Activated naive CD4-positive, alpha-beta T cell treated with anti-CD3 and anti-CD28 coated beads, Interleukin-2, amount 10 ng/mL, durations not matched to agents 7 days and 5 days (primary cell): ENCODE measurements around the gene PSMD13.
"Not testable (repeated sequence)": the region's sequence is repeated elsewhere in the genome, so short reads cannot be mapped to it uniquely, and the experiment has no call there.

Source experiments
- CTCF ChIA-PET: fragments of 350-600 bp; sonication (Branson Sonifier 250); formaldehyde crosslinking; loops from one replicate; lab custom pipeline; 2021; ENCODE audit warnings: antibody characterized with exemption; lab: Charles Lee
- DNase-seq: peaks from one replicate; pipeline ENCODE4 v3.0.0-alpha.2; 2020
- H3K27ac Mint-ChIP-seq: one replicate; pipeline ENCODE4 v1.8.0; 2021; ENCODE audit warnings: mild to moderate bottlenecking, moderate library complexity, mixed read lengths
- H3K27me3 Mint-ChIP-seq: one replicate; pipeline ENCODE4 v1.8.0; 2021; ENCODE audit warnings: mild to moderate bottlenecking, mixed read lengths
- H3K36me3 Mint-ChIP-seq: one replicate; pipeline ENCODE4 v1.8.0; 2021; ENCODE audit warnings: mixed read lengths
- H3K4me1 Mint-ChIP-seq: one replicate; pipeline ENCODE4 v1.8.0; 2021; ENCODE audit warnings: mixed read lengths
- H3K4me3 Mint-ChIP-seq: one replicate; pipeline ENCODE4 v1.8.0; 2021; ENCODE audit warnings: mild to moderate bottlenecking, moderate library complexity, mixed read lengths
- H3K9me3 Mint-ChIP-seq: one replicate; pipeline ENCODE4 v1.8.0; 2021; ENCODE audit warnings: mixed read lengths

The PSMD13 gene

DNA sequence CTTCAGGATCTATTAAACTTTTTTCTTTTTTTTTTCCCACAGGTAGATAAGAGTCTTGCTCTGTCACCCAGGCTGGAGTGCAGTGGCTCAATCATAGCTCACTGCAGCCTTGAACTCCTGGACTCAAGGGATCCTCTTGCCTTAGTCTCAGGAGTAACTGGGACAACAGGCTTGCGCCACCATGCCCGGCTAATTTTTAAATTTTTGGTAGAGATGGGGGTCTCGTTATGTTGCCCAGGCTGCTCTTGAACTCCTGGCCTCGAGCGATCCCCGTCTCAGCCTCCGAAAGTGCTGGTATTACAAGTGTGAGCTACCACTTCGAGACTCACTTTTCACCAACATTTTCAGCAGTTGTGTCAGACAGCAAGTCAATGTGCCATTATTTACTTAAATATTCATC is 1.6 kb upstream of the PSMD13 start:
- no peak for DNase-seq
- no peak overlapping the region for H3K27ac Mint-ChIP-seq
- peaks cover 32% of the 10 kb centered on the region for H3K4me1 Mint-ChIP-seq
- no peaks in the 10 kb centered on the region for H3K9me3 Mint-ChIP-seq
- H3K4me3 Mint-ChIP-seq, result peak overlapping the region; percentile 94
- CTCF ChIA-PET, result interaction anchor here (1.1 to 1.4 kb wide), 2 partner anchors 15 to 28 kb away, joined by 3 read pairs; partner anchors contain the start of genes BET1L and RIC8A
- H3K27me3 Mint-ChIP-seq, result no peaks in the 10 kb centered on the region
- H3K36me3 Mint-ChIP-seq, result peaks cover 8% of the 10 kb centered on the region

DNA sequence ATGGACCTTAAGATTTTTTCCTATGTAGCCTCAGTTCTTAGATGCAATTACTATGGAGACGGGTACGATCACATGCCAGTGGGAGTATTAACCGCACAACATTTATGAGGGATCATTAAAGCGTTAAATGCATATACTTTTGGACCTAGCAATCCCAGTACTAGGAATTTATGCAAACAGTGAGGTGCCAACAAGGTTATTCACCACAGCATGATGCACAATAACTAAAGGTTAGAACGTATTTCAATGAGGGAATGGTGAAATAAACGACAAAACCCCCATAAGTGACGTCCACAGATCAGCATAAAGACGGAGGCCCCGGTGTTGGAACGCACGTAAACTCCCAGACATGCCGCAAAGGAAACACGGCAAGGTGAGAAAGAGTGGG is 1.2 kb upstream of the PSMD13 start:
- CTCF ChIA-PET, result interaction anchor here (1.1 kb wide), 1 partner anchor 15 kb away, joined by 3 read pairs; no protein-coding TSS in a partner anchor
- DNase-seq, result no peak
- H3K36me3 Mint-ChIP-seq, result peaks cover 10% of the 10 kb centered on the region
- H3K9me3 Mint-ChIP-seq, result no peaks in the 10 kb centered on the region
- peak overlapping the region; percentile 94 for H3K4me3 Mint-ChIP-seq
- no peaks in the 10 kb centered on the region for H3K27me3 Mint-ChIP-seq
- peak overlapping the region; percentile 90 for H3K27ac Mint-ChIP-seq
- H3K4me1 Mint-ChIP-seq, result peaks cover 35% of the 10 kb centered on the region

DNA sequence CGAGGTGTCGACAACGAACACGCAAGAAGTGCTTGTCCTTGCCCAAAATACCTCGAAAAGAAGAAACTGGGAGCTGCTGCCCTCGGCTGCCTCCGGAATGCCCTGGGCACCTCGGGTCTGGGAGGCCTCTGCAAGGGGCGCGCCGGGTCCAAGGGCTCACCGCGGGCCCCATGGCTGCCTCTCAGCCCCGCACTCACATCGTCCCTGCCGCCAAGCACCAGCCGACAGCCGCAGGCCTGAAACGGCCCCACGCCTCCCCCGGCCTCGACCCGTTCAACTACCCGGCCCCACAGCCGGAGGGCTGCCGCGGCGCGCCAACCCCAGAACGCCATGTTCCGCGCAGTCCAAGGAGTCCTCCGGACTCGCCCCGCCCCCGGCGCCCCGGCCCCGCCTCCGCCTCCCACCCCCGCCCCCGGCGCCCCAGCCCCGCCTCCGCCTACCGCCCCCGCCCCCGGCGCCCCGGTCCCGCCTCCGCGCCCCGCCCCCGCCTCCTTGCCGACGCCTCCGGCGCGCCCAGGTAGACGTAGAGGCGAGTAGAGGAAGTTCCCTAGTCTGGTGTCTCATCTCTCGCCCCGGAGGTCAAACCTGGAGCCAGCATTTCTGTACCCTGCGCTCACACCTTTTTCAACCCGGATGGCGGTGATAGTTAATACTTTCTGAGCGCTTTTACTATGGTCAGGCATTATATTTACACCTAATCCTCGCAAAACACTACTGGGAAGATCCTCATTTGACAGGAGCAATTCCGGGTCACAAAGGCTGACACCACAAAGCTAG is 591 bp upstream of the PSMD13 start, which contains the start of gene SIRT3:
TSS of gene SIRT3 (minus strand) at position 346 of the 777 bp plus-strand sequence. CDS start at position 332, 14 bp downstream.
- no peaks in the 10 kb centered on the region for H3K9me3 Mint-ChIP-seq
- no peaks in the 10 kb centered on the region for H3K27me3 Mint-ChIP-seq
- H3K27ac Mint-ChIP-seq, result peak within 1 kb of the TSS; percentile 98
- peaks cover 12% of the 10 kb centered on the region for H3K36me3 Mint-ChIP-seq
- peak within 1 kb of the TSS; percentile 94 for H3K4me3 Mint-ChIP-seq
- DNase-seq, result peak; percentile 87
- CTCF ChIA-PET, result interaction anchor here (1.6 to 2.0 kb wide), 2 partner anchors 14 to 29 kb away, joined by 5 to 24 read pairs; partner anchors contain the start of genes BET1L and RIC8A
- peaks cover 36% of the 10 kb centered on the region for H3K4me1 Mint-ChIP-seq

DNA sequence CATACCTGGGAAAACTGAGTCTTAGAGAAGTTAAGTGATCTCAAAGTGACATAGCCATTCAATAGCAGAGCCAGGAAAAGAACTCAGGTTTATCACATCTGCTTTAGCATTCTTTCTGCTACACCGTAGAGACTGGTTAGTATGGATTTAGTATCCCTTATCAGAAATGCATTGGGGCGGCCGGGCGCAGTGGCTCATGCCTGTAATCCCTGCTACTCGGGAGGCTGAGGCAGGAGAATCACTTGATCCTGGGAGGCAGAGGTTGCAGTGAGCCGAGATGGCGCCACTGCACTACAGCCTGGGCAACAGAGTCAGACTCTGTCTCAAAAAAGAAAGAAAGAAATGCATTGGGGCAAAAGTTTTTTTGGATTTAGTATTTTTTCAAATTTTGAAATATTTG is 1.6 kb downstream of the PSMD13 start:
- H3K36me3 Mint-ChIP-seq, result peaks cover 27% of the 10 kb centered on the region
- H3K9me3 Mint-ChIP-seq, DNase-seq, H3K27me3 Mint-ChIP-seq: not testable (repeated sequence)
- H3K4me3 Mint-ChIP-seq, result peak overlapping the region; percentile 94
- peaks cover 48% of the 10 kb centered on the region for H3K4me1 Mint-ChIP-seq
- CTCF ChIA-PET, result interaction anchor here (1.4 to 2.0 kb wide), 3 partner anchors 12 to 210 kb away, joined by 3 to 24 read pairs (median 3); no protein-coding TSS in a partner anchor
- H3K27ac Mint-ChIP-seq, result peak overlapping the region; percentile 21

DNA sequence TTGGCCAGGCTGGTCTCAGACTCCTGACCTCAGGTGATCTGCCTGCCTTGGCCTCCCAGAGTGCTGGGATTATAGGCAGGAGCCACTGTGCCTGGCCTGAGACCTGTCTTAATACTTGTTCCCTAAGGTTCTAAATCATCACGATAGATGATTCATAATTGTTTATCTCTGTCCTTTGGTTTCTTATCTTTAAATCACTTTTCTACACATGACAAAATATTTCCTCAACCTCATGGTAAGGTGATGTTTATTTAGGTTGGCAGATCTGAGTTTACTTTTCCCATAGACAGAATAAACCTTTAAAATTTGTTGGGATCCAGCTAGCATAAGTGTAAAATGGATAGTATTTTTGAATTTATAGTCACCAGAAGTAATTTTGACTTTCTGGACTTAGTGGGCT is 3.5 kb downstream of the PSMD13 start:
- no peak overlapping the region for H3K4me3 Mint-ChIP-seq
- H3K27ac Mint-ChIP-seq, result no peak overlapping the region
- H3K36me3 Mint-ChIP-seq, result peaks cover 36% of the 10 kb centered on the region
- DNase-seq, result no peak
- CTCF ChIA-PET, result interaction anchor here (0.7 kb wide), 1 partner anchor 8 kb away, joined by 3 read pairs; no protein-coding TSS in a partner anchor
- no peaks in the 10 kb centered on the region for H3K9me3 Mint-ChIP-seq
- no peaks in the 10 kb centered on the region for H3K27me3 Mint-ChIP-seq
- H3K4me1 Mint-ChIP-seq, result peaks cover 43% of the 10 kb centered on the region

DNA sequence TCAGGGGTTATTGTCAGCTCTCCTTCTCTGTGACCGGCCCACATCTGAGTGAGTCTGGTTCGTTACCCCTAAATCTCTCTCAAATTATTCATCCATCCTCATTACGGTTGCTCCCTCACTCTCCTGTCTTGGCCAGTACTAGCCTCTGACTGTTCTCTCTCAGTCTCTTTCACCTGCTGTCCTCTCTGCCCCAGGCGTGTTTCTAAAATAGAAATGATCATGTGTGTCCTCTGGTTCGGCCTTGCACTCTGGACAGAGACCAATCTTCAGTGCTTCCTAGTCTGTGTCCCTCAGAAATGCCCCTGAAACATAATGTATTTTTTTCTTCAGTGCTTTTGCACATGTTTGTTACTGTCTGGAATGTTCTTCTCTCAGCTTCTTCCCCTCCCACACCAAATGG is 4.9 kb downstream of the PSMD13 start:
- Mint-ChIP-seq H3K4me1 (peaks cover 39% of the 10 kb centered on the region), H3K9me3 (no peaks in the 10 kb centered on the region), H3K36me3 (peaks cover 47% of the 10 kb centered on the region), H3K27me3 (no peaks in the 10 kb centered on the region), H3K27ac (peak overlapping the region; percentile 13), H3K4me3 (no peak overlapping the region)
- CTCF ChIA-PET, result interaction anchor here (2.2 kb wide), 1 partner anchor 9 kb away, joined by 7 read pairs; no protein-coding TSS in a partner anchor
- DNase-seq, result no peak

DNA sequence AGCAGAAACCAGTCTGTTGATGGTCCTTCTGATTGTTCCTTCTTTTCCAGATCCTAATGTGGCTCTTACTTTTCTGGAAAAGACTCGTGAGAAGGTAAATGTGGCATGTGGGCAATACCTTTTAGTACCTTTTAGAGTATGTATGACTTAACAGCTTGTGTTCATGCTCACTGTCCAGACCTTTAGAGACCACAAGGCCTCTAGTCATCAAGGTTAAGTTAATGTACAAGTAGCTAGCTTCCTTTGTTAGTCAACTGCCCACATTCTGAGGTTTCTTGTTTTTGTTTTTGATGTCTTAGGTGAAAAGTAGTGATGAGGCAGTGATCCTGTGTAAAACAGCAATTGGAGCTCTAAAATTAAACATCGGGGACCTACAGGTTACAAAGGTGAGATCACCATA is 7.6 kb downstream of the PSMD13 start:
- Mint-ChIP-seq H3K9me3 (no peaks in the 10 kb centered on the region), H3K4me1 (peaks cover 26% of the 10 kb centered on the region), H3K4me3 (no peak overlapping the region), H3K27me3 (no peaks in the 10 kb centered on the region), H3K36me3 (peaks cover 67% of the 10 kb centered on the region), H3K27ac (no peak overlapping the region)
- no peak for DNase-seq
- CTCF ChIA-PET, result interaction anchor here (1.5 kb wide), 1 partner anchor 43 kb away, joined by 3 read pairs; no protein-coding TSS in a partner anchor

DNA sequence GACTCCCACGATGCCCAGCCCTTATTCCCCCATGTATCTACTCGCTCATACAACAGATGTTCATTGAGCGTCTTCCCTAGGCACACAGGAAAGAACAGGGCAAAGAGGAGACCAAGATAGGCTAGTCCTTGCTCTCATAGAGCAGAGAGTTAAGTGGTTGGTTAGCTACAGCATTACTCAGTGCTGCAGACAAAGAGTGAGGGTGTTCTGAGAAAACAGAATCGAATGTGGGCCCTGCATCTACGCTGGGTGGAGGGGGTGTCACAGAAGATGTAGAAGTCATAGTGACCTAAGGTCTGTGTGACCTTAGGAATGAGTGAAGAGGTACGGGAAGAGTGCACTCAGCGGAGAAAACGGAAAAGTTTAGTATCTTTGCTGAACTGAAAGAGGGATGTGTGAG is 12.3 kb downstream of the PSMD13 start:
- no peak for DNase-seq
- H3K36me3 Mint-ChIP-seq, result peaks cover 67% of the 10 kb centered on the region
- peaks cover 17% of the 10 kb centered on the region for H3K4me1 Mint-ChIP-seq
- no peaks in the 10 kb centered on the region for H3K9me3 Mint-ChIP-seq
- CTCF ChIA-PET, result interaction anchor here (1.2 to 4.6 kb wide), 5 partner anchors 12 to 114 kb away, joined by 5 to 32 read pairs (median 24); partner anchors contain the start of genes PGGHG and PSMD13
- no peak overlapping the region for H3K4me3 Mint-ChIP-seq
- H3K27me3 Mint-ChIP-seq, result no peaks in the 10 kb centered on the region
- H3K27ac Mint-ChIP-seq, result peak overlapping the region; percentile 68

DNA sequence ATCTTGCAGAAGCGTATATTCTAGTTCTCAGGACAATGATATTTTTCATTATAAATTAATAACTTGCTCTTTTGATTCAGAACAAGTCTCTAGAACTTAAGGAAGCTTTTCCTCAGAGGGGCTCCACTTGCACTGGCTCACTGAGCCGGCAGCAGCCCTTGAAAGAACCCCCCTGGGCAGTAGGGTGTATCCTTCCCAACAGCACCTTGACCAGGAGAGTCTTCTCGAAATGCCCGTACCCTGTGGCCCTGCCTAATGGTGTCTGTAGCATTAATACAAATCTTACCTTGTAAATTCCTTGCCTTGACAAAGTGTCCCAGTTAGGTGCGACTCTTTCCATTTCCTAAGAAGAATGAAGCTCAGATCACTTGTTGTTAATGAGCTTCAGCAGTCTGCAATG is 13.5 kb downstream of the PSMD13 start:
- CTCF ChIA-PET, result interaction anchor here (0.7 to 4.6 kb wide), 39 partner anchors 8 to 269 kb away, joined by 3 to 49 read pairs (median 6); partner anchors contain the start of genes BET1L, IFITM2, IFITM5 and NLRP6
- Mint-ChIP-seq H3K27ac (no peak overlapping the region), H3K4me3 (no peak overlapping the region), H3K9me3 (no peaks in the 10 kb centered on the region), H3K36me3 (peaks cover 63% of the 10 kb centered on the region), H3K27me3 (no peaks in the 10 kb centered on the region), H3K4me1 (peaks cover 16% of the 10 kb centered on the region)
- DNase-seq, result no peak

DNA sequence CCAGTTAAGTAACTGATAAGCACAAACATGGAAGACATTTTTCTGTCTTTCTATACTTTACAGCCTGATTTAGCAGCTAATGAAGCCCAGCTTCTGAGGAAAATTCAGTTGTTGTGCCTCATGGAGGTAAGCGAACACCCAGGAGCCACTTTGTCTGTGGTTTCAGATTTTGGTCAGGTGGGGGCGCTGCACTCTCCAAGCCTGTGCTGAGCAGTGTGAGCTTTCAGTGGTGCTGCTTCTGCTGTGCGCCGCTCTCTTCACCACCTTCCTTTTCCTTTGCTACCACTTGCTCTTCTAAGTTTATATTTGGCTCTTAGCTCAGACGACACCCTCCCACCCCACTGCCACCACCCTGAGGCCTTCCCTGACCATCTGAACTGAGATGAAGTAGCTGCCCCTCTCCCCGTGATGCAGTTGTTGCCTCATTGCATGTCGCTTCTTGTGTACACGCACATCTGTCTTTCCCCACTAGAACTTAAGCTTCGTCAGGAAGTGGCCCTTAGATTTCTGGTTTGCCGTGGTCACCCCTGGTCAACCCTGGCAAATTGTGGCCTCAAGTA is 14.0 kb downstream of the PSMD13 start:
- Mint-ChIP-seq H3K4me3 (no peak overlapping the region), H3K27ac (peak overlapping the region; percentile 78)

DNA sequence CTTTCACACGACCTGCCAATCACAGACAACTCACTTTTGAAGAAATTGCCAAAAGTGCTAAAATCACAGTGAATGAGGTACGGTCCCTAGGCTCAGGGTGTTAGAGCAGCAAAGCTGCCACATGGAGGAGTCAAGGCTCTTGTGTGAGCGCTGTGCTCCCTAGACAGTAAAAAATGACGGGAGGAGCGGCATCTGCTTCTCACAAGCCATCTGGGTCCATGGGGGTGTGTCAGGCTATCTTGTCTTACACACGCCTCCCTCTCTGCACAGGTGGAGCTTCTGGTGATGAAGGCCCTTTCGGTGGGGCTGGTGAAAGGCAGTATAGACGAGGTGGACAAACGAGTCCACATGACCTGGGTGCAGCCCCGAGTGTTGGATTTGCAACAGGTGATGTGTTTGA is 14.8 kb downstream of the PSMD13 start:
- no peaks in the 10 kb centered on the region for H3K9me3 Mint-ChIP-seq
- CTCF ChIA-PET, result interaction anchor here (1.2 to 4.6 kb wide), 23 partner anchors 10 to 205 kb away, joined by 3 to 49 read pairs (median 9); partner anchors contain the start of genes IFITM2, IFITM5, NLRP6 and PGGHG
- no peak for DNase-seq
- no peaks in the 10 kb centered on the region for H3K27me3 Mint-ChIP-seq
- H3K27ac Mint-ChIP-seq, result no peak overlapping the region
- no peak overlapping the region for H3K4me3 Mint-ChIP-seq
- H3K36me3 Mint-ChIP-seq, result peaks cover 52% of the 10 kb centered on the region
- peaks cover 16% of the 10 kb centered on the region for H3K4me1 Mint-ChIP-seq

More for the DNA sequence above, 14.0 kb downstream of the PSMD13 start:
- no peaks in the 10 kb centered on the region for H3K9me3 Mint-ChIP-seq
- H3K4me1 Mint-ChIP-seq, result peaks cover 16% of the 10 kb centered on the region
- CTCF ChIA-PET, result interaction anchor here (0.7 to 4.6 kb wide), 39 partner anchors 9 to 268 kb away, joined by 3 to 49 read pairs (median 6); partner anchors contain the start of genes BET1L, IFITM2, IFITM5 and NLRP6
- H3K36me3 Mint-ChIP-seq, result peaks cover 57% of the 10 kb centered on the region
- H3K27me3 Mint-ChIP-seq, result no peaks in the 10 kb centered on the region
- peak; percentile 91 for DNase-seq

DNA sequence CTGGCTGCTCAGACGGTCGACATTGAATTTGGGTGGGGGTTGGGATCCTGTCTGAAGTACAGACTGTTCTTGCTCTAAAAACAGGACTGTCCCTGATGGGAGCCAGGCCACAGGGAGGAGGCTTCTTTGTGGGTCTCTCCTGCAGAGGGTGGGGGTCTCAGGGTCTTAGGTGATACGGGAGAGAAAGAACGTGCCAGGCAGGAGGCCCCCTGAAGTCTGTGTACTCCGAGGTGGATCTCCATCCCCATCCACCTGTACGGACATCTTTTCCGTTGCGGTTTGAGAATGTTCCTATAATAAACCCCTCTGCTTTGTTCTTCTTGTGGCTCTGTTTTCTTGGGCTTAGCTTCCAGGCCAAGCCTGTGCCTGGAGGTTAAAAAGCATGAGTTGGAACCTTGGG is 15.9 kb downstream of the PSMD13 start:
- Mint-ChIP-seq H3K4me3 (no peak overlapping the region), H3K27me3 (peaks cover 6% of the 10 kb centered on the region), H3K4me1 (peaks cover 16% of the 10 kb centered on the region), H3K9me3 (no peaks in the 10 kb centered on the region), H3K36me3 (peaks cover 46% of the 10 kb centered on the region), H3K27ac (no peak overlapping the region)
- CTCF ChIA-PET, result interaction anchor here (2.9 to 3.6 kb wide), 5 partner anchors 8 to 111 kb away, joined by 23 to 49 read pairs (median 36); partner anchors contain the start of genes IFITM2, NLRP6 and PGGHG
- no peak for DNase-seq

DNA sequence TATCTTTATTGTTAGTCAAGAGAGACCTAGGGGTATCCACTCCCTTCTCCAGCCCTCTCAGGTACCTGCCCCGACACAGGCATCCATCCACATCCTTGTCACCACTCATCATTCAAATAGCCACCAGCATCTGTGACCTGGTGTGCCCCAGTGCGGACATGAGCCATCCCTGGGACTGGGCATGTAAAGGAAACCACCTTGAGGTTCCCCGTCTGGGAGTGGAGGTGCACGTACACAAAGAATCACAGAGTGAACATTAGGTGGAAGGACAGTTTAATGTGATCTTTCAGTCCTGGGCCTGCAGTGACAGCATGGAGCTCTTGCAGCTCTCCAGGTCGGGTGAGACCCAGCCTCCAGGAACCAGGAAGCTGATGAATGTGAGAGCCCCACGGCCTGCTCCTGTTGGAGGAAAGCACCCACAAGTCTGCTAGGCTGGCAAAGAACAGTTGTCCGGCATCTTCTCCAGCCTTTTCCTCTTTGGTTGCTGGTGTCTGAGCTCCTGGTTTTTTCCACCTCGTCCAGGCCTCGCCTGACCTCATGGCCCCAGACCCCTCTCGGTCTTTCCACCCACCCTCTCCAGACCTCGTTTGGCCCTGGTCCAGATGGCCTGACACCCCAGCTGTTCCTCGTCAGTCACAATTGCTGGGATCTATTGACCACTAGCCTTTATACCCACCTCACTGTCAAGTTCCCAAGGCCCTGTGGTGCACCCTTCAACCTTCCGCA is 16.5 kb downstream of the PSMD13 start:
- Mint-ChIP-seq H3K4me1 (peaks cover 16% of the 10 kb centered on the region), H3K9me3 (no peaks in the 10 kb centered on the region), H3K4me3 (no peak overlapping the region), H3K36me3 (peaks cover 40% of the 10 kb centered on the region), H3K27me3 (peaks cover 12% of the 10 kb centered on the region), H3K27ac (no peak overlapping the region)
- DNase-seq, result no peak
- CTCF ChIA-PET, result no interaction called here
